NB4 (cell line): Measurements from ENCODE around the gene CCDC91.

Experiments used
- CTCF ChIP-seq: IDR thresholded peaks from one replicate; pipeline ENCODE4 v1.5.1; 2012; ENCODE audit warnings: low read depth, low read length
- MAX ChIP-seq: IDR thresholded peaks from 2 replicates; pipeline ENCODE4 v1.6.1; 2011; ENCODE audit warnings: low read depth, low read length
- POLR2A ChIP-seq: IDR thresholded peaks from 2 replicates; pipeline ENCODE4 v1.6.1; 2011; ENCODE audit warnings: mild to moderate bottlenecking; ENCODE audit not compliant: insufficient read length; ENCODE audit errors: extremely low read depth

GRCh38 chr12:28369483-28369882 is 179.2 kb downstream of the CCDC91 start:
- TF ChIP-seq CTCF (no peak), MAX (no peak), POLR2A (no peak)
